HG02763 (cell line): ENCODE data around the gene SUSD5.
"Not testable (repeated sequence)": the region's sequence is repeated elsewhere in the genome, so short reads cannot be mapped to it uniquely, and the experiment has no call there.

Experiments used
- ATAC-seq: cut with Tn5 transposase; IDR thresholded peaks from one replicate; pipeline ENCODE4 v1.9.1; 2021; ENCODE audit warnings: mild to moderate bottlenecking, moderate library complexity; ENCODE audit not compliant: unreplicated experiment

The SUSD5 gene

GRCh38 chr3:33117461-33117860 lies 101.1 kb downstream of the SUSD5 start:
- ATAC-seq = no peak

- no peak for ATAC-seq
Measured at GRCh38 chr3:33115024-33115768, 103.4 kb downstream of the SUSD5 start.

GRCh38 chr3:33114622-33115023 lies 104.0 kb downstream of the SUSD5 start:
- ATAC-seq = no peak

- ATAC-seq = peak; percentile 80
Measured at GRCh38 chr3:33113772-33114621, 104.6 kb downstream of the SUSD5 start, which contains the start of gene CRTAP. TSS of gene CRTAP (plus strand) at chr3:33114014. CDS start at chr3:33114078, 64 bp downstream.

- ATAC-seq = peak; percentile 28
Measured at GRCh38 chr3:33111581-33111980, 107.0 kb downstream of the SUSD5 start.

GRCh38 chr3:33106854-33107253 lies 111.8 kb downstream of the SUSD5 start:
- not testable (repeated sequence) for ATAC-seq

GRCh38 chr3:33105341-33105948 lies 113.2 kb downstream of the SUSD5 start:
- no peak for ATAC-seq

GRCh38 chr3:33104803-33105202 lies 113.8 kb downstream of the SUSD5 start:
- no peak for ATAC-seq

GRCh38 chr3:33103480-33103879 lies 115.1 kb downstream of the SUSD5 start:
- no peak for ATAC-seq

- no peak for ATAC-seq
Measured at GRCh38 chr3:33103034-33103433, 115.6 kb downstream of the SUSD5 start.

- no peak for ATAC-seq
Measured at GRCh38 chr3:33100229-33100628, 118.4 kb downstream of the SUSD5 start.
